EL (cell line): ENCODE data around the gene EXTL1.

ENCODE experiments used
- DNase-seq: peaks from one replicate; pipeline ENCODE4 v3.0.0-alpha.2; 2016

Gene EXTL1

GRCh38 chr1:26025517-26025916, 3.9 kb downstream of the EXTL1 start:
- no peak for DNase-seq

- DNase-seq, result peak; percentile 30
Measured at GRCh38 chr1:26027716-26028489, 6.3 kb downstream of the EXTL1 start.

GRCh38 chr1:26028490-26028980, 7.0 kb downstream of the EXTL1 start:
- DNase-seq, result no peak

GRCh38 chr1:26029054-26029863, 7.7 kb downstream of the EXTL1 start:
- DNase-seq, result no peak

GRCh38 chr1:26029864-26030481, 8.4 kb downstream of the EXTL1 start:
- no peak for DNase-seq

- no peak for DNase-seq
Measured at GRCh38 chr1:26031196-26031595, 9.6 kb downstream of the EXTL1 start.

GRCh38 chr1:26031611-26032220, 10.1 kb downstream of the EXTL1 start:
- peak; percentile 56 for DNase-seq

- DNase-seq, result no peak
Measured at GRCh38 chr1:26032656-26033357, 11.2 kb downstream of the EXTL1 start.

GRCh38 chr1:26034504-26035202, 13.1 kb downstream of the EXTL1 start:
- DNase-seq, result peak; percentile 43

- DNase-seq, result peak; percentile 93
Measured at GRCh38 chr1:26035203-26035958, 13.8 kb downstream of the EXTL1 start.

GRCh38 chr1:26035959-26036755, 14.6 kb downstream of the EXTL1 start:
- DNase-seq, result peak; percentile 76

- DNase-seq, result no peak
Measured at GRCh38 chr1:26036756-26037281, 15.2 kb downstream of the EXTL1 start.

- no peak for DNase-seq
Measured at GRCh38 chr1:26037904-26038303, 16.3 kb downstream of the EXTL1 start.

GRCh38 chr1:26038477-26038876, 16.9 kb downstream of the EXTL1 start:
- DNase-seq, result no peak

GRCh38 chr1:26038904-26039303, 17.3 kb downstream of the EXTL1 start:
- DNase-seq, result no peak

- no peak for DNase-seq
Measured at GRCh38 chr1:26041401-26041800, 19.8 kb downstream of the EXTL1 start.

GRCh38 chr1:26041978-26042377, 20.4 kb downstream of the EXTL1 start:
- DNase-seq, result no peak

- no peak for DNase-seq
Measured at GRCh38 chr1:26043765-26044164, 22.2 kb downstream of the EXTL1 start.

GRCh38 chr1:26044414-26044813, 22.8 kb downstream of the EXTL1 start:
- no peak for DNase-seq
